A673 (cell line): ENCODE data around the gene CDX1.

ENCODE experiments used
- CTCF ChIP-seq: fragments of 300-800, 200-600 bp; sonication (generic); conservative IDR thresholded peaks from 2 replicates; pipeline ENCODE4 v1.5.1; 2017; ENCODE audit warnings: low read depth, mild to moderate bottlenecking, antibody characterized with exemption, low read length, moderate library complexity, mixed read lengths
- EZH2 ChIP-seq: fragments of 200-600 bp; sonication (generic); IDR thresholded peaks from 2 replicates; pipeline ENCODE4 v1.6.1; 2017; ENCODE audit warnings: borderline replicate concordance, low read depth, mild to moderate bottlenecking, mixed read lengths, antibody characterized with exemption, low read length; ENCODE audit not compliant: poor library complexity, severe bottlenecking

DNA sequence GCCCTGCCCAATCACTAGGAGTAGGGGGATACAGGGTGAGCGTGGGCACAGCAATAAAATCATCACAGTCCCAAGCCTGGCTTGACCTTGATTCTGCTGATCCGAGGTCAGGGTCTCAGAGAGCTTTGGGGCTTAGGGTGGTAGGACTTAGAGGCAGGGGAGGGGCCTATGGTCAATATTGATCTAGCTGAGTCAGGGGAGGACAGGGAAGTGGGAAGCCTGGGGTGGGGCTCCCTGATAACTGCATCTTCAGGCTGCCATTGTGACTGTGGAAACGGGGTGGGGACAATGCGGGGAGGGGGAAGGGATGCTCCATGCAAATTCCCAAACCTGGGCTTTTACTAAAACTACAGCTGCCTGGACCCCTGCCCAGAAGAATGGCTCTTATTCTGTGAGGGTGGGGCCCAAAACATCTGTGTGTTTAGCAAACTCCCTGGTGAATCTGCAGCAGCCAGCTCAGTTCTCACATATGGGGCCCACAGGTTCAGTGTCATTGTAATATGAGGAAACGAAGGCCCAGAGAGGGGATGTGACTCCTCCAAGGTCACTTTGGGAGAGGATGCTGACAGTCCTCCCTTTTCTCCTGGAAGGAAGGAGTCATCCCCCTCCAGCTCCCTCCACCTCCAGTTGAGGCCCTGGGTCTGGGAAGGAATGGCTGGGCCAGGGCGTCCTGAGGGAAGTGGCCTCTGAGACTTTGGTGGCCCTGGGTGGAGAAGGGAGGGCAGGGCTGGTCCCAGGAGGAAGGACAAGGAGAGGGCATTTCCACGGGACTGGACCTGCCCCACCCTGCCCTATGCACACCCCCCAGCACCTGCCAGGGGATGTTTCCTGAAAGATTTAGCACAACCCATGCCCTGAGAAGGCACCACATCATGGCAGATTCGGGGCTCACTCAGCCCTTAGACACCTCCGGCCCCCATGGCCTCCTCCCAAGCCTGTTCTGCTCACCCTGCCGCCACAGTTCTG lies 49.7 kb downstream of the CDX1 start:
- TF ChIP-seq CTCF (no peak), EZH2 (no peak)
